Spleen (tissue), 11 donors: Measurements from ENCODE around the gene AKAP7. TPM values are rescaled to one million over a fixed set of nuclear protein-coding genes. Genes with fewer than 3 reads are reported as not detected.

Experiments used
- DNase-seq: peaks from one replicate; pipeline ENCODE4 v3.0.0-alpha.2; 2020
- H3K27ac ChIP-seq, 8 donors: fragments of 200-600 bp; sonication (generic) in 7 of 8; 1 replicate in 4 of 8; 2 replicates in 4 of 8; pipeline versions ENCODE4 v1.5.0 to v1.8.0; 2016 to 2021; ENCODE audit warnings: inconsistent platforms in 4 of 8, mild to moderate bottlenecking in 4 of 8, moderate library complexity in 1 of 8
- H3K27me3 ChIP-seq, 7 donors: fragments of 200-600 bp; sonication (generic) in 6 of 7; replicated peaks in 1 of 7; 1 replicate in 4 of 7; 2 replicates in 3 of 7; pipeline versions ENCODE4 v1.5.0 to v1.8.0; 2016 to 2021; ENCODE audit warnings: inconsistent platforms in 3 of 7, mild to moderate bottlenecking in 1 of 7
- H3K36me3 ChIP-seq, 6 donors: fragments of 200-600 bp; sonication (generic) in 5 of 6; 1 replicate in 4 of 6; 2 replicates in 2 of 6; pipeline versions ENCODE4 v1.5.0 to v1.8.0; 2016 to 2021; ENCODE audit warnings: inconsistent platforms in 2 of 6
- H3K4me1 ChIP-seq, 6 donors: fragments of 200-600 bp; sonication (generic) in 5 of 6; 1 replicate in 3 of 6; 2 replicates in 3 of 6; pipeline versions ENCODE4 v1.5.0 to v1.8.0; 2016 to 2021; ENCODE audit warnings: inconsistent platforms in 3 of 6
- H3K4me3 ChIP-seq, 8 donors: fragments of 200-600 bp; sonication (generic) in 7 of 8; 1 replicate in 4 of 8; 2 replicates in 4 of 8; pipeline versions ENCODE4 v1.5.0 to v1.8.0; 2016 to 2021; ENCODE audit warnings: inconsistent platforms in 4 of 8, mild to moderate bottlenecking in 4 of 8, moderate library complexity in 2 of 8
- H3K9me3 ChIP-seq, 8 donors: fragments of 200-600 bp; sonication (generic) in 7 of 8; 1 replicate in 4 of 8; 2 replicates in 4 of 8; pipeline versions ENCODE4 v1.5.0 to v1.8.0; 2016 to 2021; ENCODE audit warnings: inconsistent platforms in 4 of 8
- POLR2A ChIP-seq, 3 donors: fragments of 450-650 bp; IDR thresholded peaks; one replicate each; pipeline ENCODE4 v1.5.1; 2017; ENCODE audit warnings: antibody characterized with exemption in 3 of 3, mild to moderate bottlenecking in 1 of 3
- POLR2AphosphoS5 ChIP-seq, 3 donors: sonication (generic); formaldehyde crosslinking; IDR thresholded peaks; one replicate each; pipeline ENCODE4 v1.5.1; 2017; ENCODE audit warnings: antibody characterized with exemption in 3 of 3
- WGBS, 5 donors: extraction: QIAGEN DNeasy Blood & Tissue Kit in 3 of 5; methylation state at CpG; one replicate each; pipeline versions ENCODE4 v1.1.5 to v1.1.7; 2013 to 2018; 5-methylcytosine and 5-hydroxymethylcytosine counted together
- intact Hi-C: fragments of 100-400 bp; cut with DNase I; formaldehyde crosslinking; loops from one replicate; pipeline ENCODE4 v1.15.0; 2023; ENCODE audit warnings: low total_unique reads
- polyA plus RNA-seq, 3 donors: library from polyadenylated mRNA; stranded (reverse); fragments of 200-250 nt; gene quantifications; one replicate each; pipeline ENCODE4 v1.2.1, GENCODE V29; 2013
- total RNA-seq, 7 donors: library from RNA; depleted of rRNA in 3 of 7; stranded (reverse); fragments of >200 nt in 3 of 7; fragmentation: NEBNext Ultra II Directional in 4 of 7; extraction: Animal tissue kit (Norgen Biotek cat#: 25700) in 4 of 7; gene quantifications; one replicate each; pipeline versions ENCODE4 v1.1.0 to v1.2.1, GENCODE V29; 2016 to 2021
- TF ChIP-seq, protein P1 (sequence below), 11 experiments: fragments of 200-600 bp in 7 of 11; fragments of 450-650 bp in 4 of 11; sonication (generic) in 4 of 11; IDR thresholded peaks in 8 of 11; conservative IDR thresholded peaks in 3 of 11; 1 replicate in 7 of 11; 2 replicates in 4 of 11; pipeline versions ENCODE4 v1.4.0 to v1.8.0; 2016 to 2021; ENCODE audit warnings: antibody characterized with exemption in 11 of 11, inconsistent platforms in 4 of 11, mild to moderate bottlenecking in 1 of 11
- donor health status: healthy with polysubstance abuse.
- donor health status: DM: no; HTN: no; CAD: no; lungs with moderate emphysema.
- donor health status: DM: no; HTN: no; CAD: no.
- donor health status: Bipolar disorder and iron deficiency.
- donor health status: healthy.
- donor health status: DM: no; HTN: no; CAD: no.
- donor health status: DM: yes; HTN: yes; CAD: no.

AKAP7 gene
- total and polyA plus RNA-seq, 10 donors: 6.6 to 23.8 (median 12.0) TPM

DNA sequence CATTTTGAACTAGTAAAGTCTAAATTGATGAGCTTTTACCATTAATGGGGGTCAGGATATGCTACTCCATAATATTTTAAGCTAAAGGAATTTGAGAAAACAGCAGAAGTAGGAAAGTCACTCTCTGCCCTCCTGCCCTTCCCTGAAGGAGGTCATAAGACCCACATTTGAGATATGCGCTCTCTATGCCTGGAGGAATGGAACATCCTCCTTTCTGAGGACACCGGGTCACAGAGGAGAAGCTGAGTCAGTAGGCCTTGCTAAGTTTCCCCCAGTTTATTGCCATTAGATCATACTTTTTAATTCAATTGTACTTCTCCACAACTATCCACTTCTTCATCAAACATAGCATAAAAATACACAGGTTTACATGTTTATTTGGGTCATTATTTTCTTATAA, 40.3 kb downstream of the AKAP7 start:
- H3K27me3 ChIP-seq: no peaks in the 10 kb centered on the region
- H3K4me3 ChIP-seq: no peak overlapping the region
- DNase-seq: no peak
- intact Hi-C loops: loop anchor here (10.0 kb wide), 1 partner anchor 359 kb away; no protein-coding TSS in a partner anchor
- H3K9me3 ChIP-seq: no peaks in the 10 kb centered on the region
- H3K36me3 ChIP-seq: peaks cover 0 to 36% (median 0%) of the 10 kb centered on the region in 6 donors
- H3K4me1 ChIP-seq: no peaks in the 10 kb centered on the region
- no peak overlapping the region for H3K27ac ChIP-seq
- 81 to 91% (median 89%) methylated on average over 2 of the region's 2 CpGs for WGBS, 5 donors
- TF ChIP-seq, protein P1, sequence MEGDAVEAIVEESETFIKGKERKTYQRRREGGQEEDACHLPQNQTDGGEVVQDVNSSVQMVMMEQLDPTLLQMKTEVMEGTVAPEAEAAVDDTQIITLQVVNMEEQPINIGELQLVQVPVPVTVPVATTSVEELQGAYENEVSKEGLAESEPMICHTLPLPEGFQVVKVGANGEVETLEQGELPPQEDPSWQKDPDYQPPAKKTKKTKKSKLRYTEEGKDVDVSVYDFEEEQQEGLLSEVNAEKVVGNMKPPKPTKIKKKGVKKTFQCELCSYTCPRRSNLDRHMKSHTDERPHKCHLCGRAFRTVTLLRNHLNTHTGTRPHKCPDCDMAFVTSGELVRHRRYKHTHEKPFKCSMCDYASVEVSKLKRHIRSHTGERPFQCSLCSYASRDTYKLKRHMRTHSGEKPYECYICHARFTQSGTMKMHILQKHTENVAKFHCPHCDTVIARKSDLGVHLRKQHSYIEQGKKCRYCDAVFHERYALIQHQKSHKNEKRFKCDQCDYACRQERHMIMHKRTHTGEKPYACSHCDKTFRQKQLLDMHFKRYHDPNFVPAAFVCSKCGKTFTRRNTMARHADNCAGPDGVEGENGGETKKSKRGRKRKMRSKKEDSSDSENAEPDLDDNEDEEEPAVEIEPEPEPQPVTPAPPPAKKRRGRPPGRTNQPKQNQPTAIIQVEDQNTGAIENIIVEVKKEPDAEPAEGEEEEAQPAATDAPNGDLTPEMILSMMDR (IDR thresholded peaks at IDR 0.05 in 8 of 11, conservative IDR thresholded peaks at IDR 0.05 in 3 of 11): no peak
- TF ChIP-seq POLR2A (IDR thresholded peaks at IDR 0.05): no peak
- TF ChIP-seq POLR2AphosphoS5 (IDR thresholded peaks at IDR 0.05): no peak

DNA sequence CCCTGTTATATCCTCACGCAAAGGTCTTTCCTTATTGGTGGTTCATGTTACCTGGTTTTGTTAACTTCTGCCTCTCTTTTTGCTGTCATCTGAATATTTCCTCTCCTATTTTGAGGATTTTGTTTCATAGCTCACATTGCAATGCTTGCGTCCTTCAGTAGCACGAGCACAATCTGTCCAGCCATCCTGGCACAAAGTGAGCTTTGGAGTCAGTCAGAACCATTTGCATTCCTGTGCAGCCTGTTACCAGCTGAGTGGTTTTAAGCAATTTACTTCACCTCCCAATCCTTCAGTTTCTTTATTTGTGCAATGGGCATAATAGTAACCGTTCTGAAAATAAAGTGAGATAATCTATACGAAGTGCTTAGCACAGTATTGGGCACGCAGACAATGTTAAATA, 42.7 kb downstream of the AKAP7 start:
- TF ChIP-seq POLR2AphosphoS5 (IDR thresholded peaks at IDR 0.05) (no peak), POLR2A (IDR thresholded peaks at IDR 0.05) (no peak)
- TF ChIP-seq, protein P1 (IDR thresholded peaks at IDR 0.05 in 8 of 11, conservative IDR thresholded peaks at IDR 0.05 in 3 of 11): no peak
- intact Hi-C loops: loop anchor here (10.0 kb wide), 1 partner anchor 357 kb away; no protein-coding TSS in a partner anchor
- 94 to 100% (median 97%) methylated on average over 6 of the region's 6 CpGs for WGBS, 5 donors
- Histone ChIP-seq H3K36me3 (peaks cover 0 to 36% (median 0%) of the 10 kb centered on the region in 6 donors), H3K4me3 (no peak overlapping the region), H3K9me3 (no peaks in the 10 kb centered on the region), H3K4me1 (peaks cover 0 to 6% (median under 1%) of the 10 kb centered on the region in 6 donors), H3K27ac (no peak overlapping the region), H3K27me3 (no peaks in the 10 kb centered on the region)
- DNase-seq: no peak

DNA sequence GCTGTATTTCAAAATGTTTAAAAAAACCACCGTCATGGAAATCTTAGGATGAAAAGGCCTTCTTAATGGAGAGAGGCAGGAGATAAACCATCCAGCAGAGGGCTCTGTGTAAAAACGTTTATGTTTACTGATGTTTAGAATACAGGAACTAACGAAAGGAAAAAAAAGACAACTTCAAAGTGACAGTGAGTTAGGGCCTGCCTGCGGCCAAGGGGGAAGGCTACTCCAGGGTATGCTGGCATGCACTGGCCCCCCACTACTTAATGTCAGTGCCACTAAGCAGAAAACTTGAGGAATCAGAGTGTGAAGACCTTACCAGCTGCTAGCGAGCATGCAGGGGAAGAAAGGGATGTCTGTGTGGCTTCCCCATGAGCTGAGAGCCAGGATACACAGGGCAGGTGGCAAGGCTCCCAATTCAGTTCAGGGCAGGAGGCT, 47.7 kb downstream of the AKAP7 start:
- intact Hi-C loops: no loop called here
- peak overlapping the region in 3 of 8 donors; percentile 6 to 38 (median 14) for H3K27ac ChIP-seq
- 12 to 34% (median 26%) methylated on average over 5 of the region's 5 CpGs for WGBS, 5 donors

DNA sequence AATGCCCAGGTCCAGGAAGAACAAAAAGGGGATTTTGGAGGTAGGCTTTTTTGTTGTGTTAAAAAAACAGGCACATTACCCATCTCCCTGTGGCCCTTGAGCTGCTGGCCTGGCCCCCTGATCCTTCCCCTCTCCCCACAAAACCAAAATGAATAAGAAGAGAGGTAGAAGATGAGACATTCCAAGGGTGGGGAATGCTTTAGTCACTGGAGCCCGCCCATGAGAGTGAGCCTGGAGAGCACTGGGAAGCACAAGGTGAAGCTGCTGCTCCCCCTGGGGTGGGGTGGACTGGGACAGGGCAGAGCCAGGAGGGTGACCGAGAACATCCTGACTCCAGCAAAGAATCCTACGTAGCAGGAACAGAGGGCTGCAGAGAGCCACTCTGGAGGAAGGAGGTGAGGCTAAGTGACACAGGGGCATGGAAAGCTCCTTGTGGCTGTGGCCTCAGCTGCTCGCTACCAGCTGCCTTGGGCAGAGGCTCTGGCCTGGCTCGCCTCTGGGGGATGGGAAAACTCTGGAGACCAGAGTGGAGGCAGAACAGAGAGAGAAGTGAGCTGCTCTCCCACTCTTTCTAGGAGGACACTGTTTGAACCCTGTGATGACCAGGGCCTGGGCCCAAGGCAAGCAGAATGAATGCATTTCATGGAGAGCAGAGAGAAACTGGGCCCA, 48.3 kb downstream of the AKAP7 start:
- H3K36me3 ChIP-seq: peaks cover 0 to 31% (median 0%) of the 10 kb centered on the region in 6 donors
- DNase-seq: no peak
- TF ChIP-seq POLR2AphosphoS5 (IDR thresholded peaks at IDR 0.05) (no peak), POLR2A (IDR thresholded peaks at IDR 0.05) (no peak)
- TF ChIP-seq, protein P1 (IDR thresholded peaks at IDR 0.05 in 8 of 11, conservative IDR thresholded peaks at IDR 0.05 in 3 of 11): no peak
- peak overlapping the region in 3 of 8 donors; percentile 6 to 38 (median 14) for H3K27ac ChIP-seq
- H3K27me3 ChIP-seq: no peaks in the 10 kb centered on the region
- 88 to 95% (median 91%) methylated on average over 5 of the region's 5 CpGs for WGBS, 5 donors
- peaks cover 0 to 15% (median 2%) of the 10 kb centered on the region in 6 donors for H3K4me1 ChIP-seq
- peak overlapping the region in 1 of 8 donors; percentile 27 for H3K4me3 ChIP-seq
- intact Hi-C loops: no loop called here
- H3K9me3 ChIP-seq: no peaks in the 10 kb centered on the region

More for the DNA sequence above, 47.7 kb downstream of the AKAP7 start:
- no peak for TF ChIP-seq POLR2AphosphoS5 (IDR thresholded peaks at IDR 0.05)
- TF ChIP-seq, protein P1 (IDR thresholded peaks at IDR 0.05 in 8 of 11, conservative IDR thresholded peaks at IDR 0.05 in 3 of 11): peak; percentile 21 to 70 (median 54)
- Histone ChIP-seq H3K4me1 (peaks cover 0 to 15% (median 2%) of the 10 kb centered on the region in 6 donors), H3K36me3 (peaks cover 0 to 37% (median 0%) of the 10 kb centered on the region in 6 donors), H3K27me3 (no peaks in the 10 kb centered on the region), H3K9me3 (no peaks in the 10 kb centered on the region), H3K4me3 (peak overlapping the region in 1 of 8 donors; percentile 27)
- no peak for DNase-seq
